GM04504 (cell line): Measurements from ENCODE around the gene RCBTB1.
"Not testable (repeated sequence)": the region's sequence is repeated elsewhere in the genome, so short reads cannot be mapped to it uniquely, and the experiment has no call there.

Source experiments
- DNase-seq: peaks from one replicate; pipeline ENCODE4 v3.0.0-alpha.2; 2012; ENCODE audit warnings: low read depth

The RCBTB1 gene

GRCh38 chr13:49516467-49516866 is 68.9 kb downstream of the RCBTB1 start:
- DNase-seq = no peak

GRCh38 chr13:49512578-49512977 is 72.8 kb downstream of the RCBTB1 start:
- DNase-seq = no peak

GRCh38 chr13:49503951-49504350 is 81.4 kb downstream of the RCBTB1 start:
- DNase-seq = no peak

DNA sequence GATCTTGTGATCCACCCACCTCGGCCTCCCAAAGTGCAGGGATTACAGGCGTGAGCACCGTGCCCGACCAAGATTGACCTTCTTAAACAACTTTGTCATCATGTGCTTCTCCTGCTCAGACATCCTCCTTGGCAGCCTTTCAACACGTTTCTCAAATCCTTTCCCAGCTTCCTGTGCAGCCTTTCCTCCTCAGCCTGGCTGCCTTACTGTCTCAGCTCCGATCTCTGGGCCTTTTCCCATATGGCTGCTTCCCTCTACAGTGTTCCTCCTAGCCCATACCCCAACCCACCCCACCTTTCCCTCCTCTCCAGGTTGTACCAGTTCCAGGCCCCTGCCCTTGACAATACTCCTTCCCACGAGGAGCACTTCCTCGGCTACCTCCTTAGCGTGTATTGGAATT is 82.4 kb downstream of the RCBTB1 start:
- peak; percentile 42 for DNase-seq

GRCh38 chr13:49499889-49500660 is 85.3 kb downstream of the RCBTB1 start:
- peak; percentile 36 for DNase-seq

- DNase-seq = no peak
Observed at GRCh38 chr13:49498206-49498605, 87.2 kb downstream of the RCBTB1 start.

DNA sequence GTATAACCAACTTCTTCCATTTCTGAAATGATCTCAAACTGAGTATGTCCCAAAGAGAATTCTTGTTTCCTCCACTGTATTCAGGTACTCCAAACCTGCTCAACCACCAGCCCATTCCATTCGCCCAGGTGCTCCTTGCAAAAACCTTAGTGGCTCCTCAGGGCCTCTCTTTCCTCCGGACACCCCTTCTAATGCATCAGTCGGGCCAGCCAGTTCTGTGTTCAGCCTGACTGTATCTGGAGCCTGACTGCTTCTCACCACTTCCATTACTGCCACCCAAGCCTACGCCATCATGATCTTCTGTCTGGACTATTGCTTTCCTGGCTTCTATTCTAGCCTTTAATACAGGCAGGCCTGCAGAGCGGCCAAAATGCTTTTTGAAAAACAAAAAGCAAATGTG is 88.1 kb downstream of the RCBTB1 start:
- DNase-seq = no peak

GRCh38 chr13:49496837-49497236 is 88.5 kb downstream of the RCBTB1 start:
- DNase-seq = not testable (repeated sequence)

DNA sequence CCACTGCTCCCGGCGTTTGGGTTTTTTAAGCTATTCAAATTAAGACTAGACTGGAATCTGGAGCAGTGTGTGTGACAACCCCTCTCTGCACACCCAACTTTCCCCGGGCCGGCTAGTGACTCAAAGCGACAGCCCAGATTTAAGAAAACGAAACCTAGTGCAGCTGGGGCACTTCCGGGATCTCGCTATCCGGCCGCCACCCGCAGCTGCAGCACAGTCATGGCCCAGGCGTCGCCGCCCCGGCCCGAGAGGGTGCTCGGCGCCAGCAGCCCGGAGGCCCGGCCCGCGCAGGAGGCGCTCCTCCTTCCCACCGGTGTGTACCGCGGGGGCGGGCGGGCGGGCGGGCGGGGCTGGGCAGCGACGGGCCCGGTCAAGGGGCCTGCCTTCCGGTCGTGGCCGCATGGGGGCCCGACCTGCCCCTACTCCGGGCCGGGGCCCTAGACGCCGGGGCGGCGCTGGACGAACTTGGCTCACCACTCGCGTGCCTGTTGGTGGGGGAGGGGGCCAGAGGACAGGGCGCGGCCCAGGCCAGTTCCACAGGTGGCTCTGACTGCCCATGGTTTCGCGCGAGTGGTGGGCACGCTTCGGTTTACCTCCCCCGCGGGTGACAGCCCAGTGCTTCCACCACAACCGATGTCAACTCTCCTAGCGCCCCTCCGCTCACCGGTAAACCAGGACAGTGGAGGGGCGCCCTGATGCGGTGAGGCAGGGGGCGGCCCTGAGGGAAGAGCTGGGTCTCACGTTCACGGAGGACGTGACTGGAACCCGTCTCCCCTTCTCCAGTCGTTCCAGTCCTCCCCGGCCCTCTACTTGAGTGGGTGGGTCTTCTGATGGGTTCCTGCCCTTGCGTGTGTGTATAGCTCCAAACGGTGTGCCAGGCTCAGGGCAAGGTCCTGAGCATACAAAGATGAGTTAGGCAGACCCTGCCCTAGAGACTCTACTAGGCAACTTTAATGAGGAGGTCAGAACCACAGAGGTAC is 89.3 kb downstream of the RCBTB1 start, which contains the start of gene PHF11:
PHF11 (plus strand) TSS at position 171 of the 980 bp plus-strand sequence; CDS start at position 220, 49 bp downstream.
- DNase-seq = peak; percentile 57

DNA sequence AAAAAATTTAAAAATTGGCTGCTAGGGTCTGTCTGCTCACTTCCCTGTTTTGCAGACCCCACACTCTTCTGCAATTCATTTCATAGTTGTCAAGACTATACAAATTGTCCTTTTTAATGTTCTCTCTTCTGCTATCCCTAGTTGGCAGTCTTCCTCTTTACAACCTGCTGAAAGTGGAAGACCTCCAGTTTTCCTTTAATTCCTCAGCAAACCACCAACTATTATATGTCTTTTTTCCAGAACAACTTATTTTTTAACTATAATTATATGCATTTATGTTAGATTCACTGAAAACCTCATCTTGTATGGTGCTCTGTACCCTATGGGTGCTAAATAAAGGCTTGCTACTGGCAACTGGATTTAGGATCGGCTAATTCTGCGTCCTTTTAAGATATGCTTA is 90.7 kb downstream of the RCBTB1 start:
- DNase-seq = no peak

GRCh38 chr13:49488563-49488962 is 96.8 kb downstream of the RCBTB1 start:
- DNase-seq = no peak
